GM10266 (cell line): ENCODE measurements around the gene MAP3K6.
"Not testable (repeated sequence)": the region's sequence is repeated elsewhere in the genome, so short reads cannot be mapped to it uniquely, and the experiment has no call there.

Source experiments
- DNase-seq: peaks from one replicate; pipeline ENCODE4 v3.0.0; 2012; ENCODE audit errors: extremely low spot score
- CTCF ChIP-seq: IDR thresholded peaks from 2 replicates; pipeline ENCODE4 v1.5.1; 2012; ENCODE audit warnings: mild to moderate bottlenecking, low read depth; ENCODE audit not compliant: control insufficient read depth, insufficient read depth; ENCODE audit errors: missing control alignments

Gene MAP3K6

DNA sequence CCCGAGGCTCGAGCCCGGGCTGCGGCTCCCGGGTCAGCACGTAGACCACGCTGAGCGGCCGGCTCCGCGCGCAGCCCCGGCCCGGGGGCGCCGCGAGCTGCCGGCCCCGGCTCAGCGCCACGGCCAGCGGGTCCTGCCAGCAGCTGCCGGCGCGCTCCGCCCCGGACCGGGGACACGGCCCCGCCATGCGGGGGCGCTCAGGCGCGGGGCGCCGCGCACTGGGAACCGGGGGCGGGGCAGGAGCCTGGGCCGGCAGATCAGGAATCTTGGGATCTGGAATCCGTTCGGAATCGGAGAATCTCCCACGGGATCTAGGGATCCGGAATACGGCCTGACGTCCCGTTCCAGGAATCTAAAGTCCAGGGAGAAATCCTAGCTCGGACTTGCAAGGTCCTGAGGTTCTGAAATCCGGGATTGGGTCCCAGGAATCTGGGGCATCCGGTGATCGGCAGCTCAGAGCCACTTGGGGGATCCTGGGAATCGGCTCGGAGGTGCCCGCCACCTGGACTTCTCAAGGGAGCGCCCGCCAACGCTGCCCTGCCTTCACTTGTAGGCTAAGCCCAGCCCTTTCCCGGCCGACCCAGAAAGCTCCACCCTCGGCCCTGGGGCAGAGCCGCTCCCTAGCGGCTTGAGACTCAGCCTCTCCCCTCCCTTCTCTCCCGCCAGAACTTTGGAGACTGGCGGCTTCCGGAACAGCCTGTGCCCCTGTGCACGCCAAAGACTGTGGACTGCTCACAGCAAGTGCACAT, at the start of gene MAP3K6:
TSS of gene MAP3K6 (minus strand) at position 551 of the 749 bp plus-strand sequence. CDS start at position 187, 364 bp downstream.
- peak; percentile 63 for TF ChIP-seq CTCF
- DNase-seq = peak; percentile 82

DNA sequence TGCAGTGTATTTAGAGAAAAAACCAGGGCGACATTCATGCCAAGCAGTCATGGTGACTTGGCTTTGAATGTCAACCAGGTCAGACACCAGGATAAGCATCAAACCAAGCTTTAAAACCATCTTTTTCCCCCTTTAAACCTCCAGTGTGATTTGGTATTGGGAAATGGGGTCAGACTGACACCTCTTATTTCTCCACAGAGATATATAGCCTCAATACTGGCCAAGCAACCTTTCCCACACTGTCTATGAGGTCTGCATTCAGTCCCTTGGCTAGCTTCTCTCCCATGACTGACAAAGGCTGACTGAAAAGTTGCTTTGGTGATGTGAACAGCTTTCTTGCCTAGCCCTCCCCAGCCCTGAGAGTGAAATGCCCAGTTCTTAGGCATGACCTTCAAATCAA, 47.3 kb upstream of the MAP3K6 start:
- no peak for DNase-seq
- TF ChIP-seq CTCF = no peak

- TF ChIP-seq CTCF = no peak
- no peak for DNase-seq
Measured at GRCh38 chr1:27413004-27413403, 46.2 kb upstream of the MAP3K6 start.

DNA sequence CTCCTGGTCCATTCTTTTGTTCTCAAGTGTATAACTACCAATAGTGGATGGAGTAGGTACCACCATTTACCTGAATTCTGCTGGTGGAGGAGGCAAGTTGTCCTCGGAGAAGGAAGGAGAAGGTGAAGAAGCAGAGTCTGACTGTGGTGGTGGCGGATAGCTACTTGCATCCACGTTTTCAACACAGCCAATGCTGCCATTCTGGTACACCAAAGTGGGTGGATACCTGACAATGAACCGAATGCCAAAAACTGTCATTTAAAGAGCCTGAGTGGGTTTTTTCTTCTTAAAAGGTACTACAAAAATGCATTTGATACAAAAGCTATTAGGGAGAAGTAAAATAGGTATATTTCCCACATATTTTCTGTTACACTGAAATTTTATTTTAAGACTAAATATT, 45.7 kb upstream of the MAP3K6 start:
- no peak for TF ChIP-seq CTCF
- no peak for DNase-seq

DNA sequence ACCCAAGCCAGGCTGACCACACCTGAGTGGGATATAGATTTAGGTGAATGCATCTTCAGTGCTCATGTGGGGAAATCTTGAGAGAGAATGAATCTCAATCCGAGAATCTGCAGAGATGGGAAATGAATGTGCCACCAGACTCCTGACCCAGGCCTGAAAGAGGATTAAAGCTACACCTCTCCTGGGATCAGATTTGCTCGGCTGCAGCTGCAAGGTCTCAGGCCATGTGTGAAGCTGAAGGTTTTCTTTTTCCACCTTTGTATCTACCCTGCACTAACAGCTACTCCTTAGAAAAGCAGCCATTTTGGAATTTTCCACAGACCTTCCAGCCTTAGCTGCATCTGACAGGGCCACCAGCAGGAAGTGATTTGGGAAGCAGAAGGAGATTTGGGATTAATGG, 43.9 kb upstream of the MAP3K6 start:
- no peak for TF ChIP-seq CTCF
- DNase-seq = no peak

GRCh38 chr1:27409669-27410068, 42.9 kb upstream of the MAP3K6 start:
- DNase-seq = no peak
- no peak for TF ChIP-seq CTCF

- DNase-seq = no peak
- TF ChIP-seq CTCF = no peak
Measured at GRCh38 chr1:27408151-27408550, 41.4 kb upstream of the MAP3K6 start.

- DNase-seq = not testable (repeated sequence)
Measured at GRCh38 chr1:27406791-27407190, 40.0 kb upstream of the MAP3K6 start.
